Aorta (tissue), 5 donors: ENCODE measurements around the gene PLXND1. TPM values are rescaled to one million over a fixed set of nuclear protein-coding genes. Genes with fewer than 3 reads are reported as not detected.

Experiments used
- ATAC-seq: fragments of 200-7000 bp; cut with Tn5 transposase; one replicate; pipeline ENCODE4 v1.9.1; 2022; ENCODE audit warnings: moderate library complexity; ENCODE audit not compliant: low FRiP score
- DNase-seq, 2 donors: peaks; one replicate each; pipeline ENCODE4 v3.0.0-alpha.2; 2020
- H3K27ac ChIP-seq, 2 donors: one replicate each; pipeline ENCODE4 v1.5.1; 2013; ENCODE audit warnings: low read length in 2 of 2, mild to moderate bottlenecking in 2 of 2, moderate library complexity in 2 of 2, control low read depth in 1 of 2, inconsistent platforms in 1 of 2, low read depth in 1 of 2
- H3K27me3 ChIP-seq, 2 donors: one replicate each; pipeline ENCODE4 v1.6.1; 2013; ENCODE audit warnings: control low read depth in 1 of 2, low read length in 1 of 2, mild to moderate bottlenecking in 1 of 2, moderate library complexity in 1 of 2; ENCODE audit not compliant: insufficient read depth in 2 of 2, control insufficient read depth in 1 of 2
- H3K36me3 ChIP-seq, 2 donors: one replicate each; pipeline ENCODE4 v1.6.1; 2013; ENCODE audit warnings: control low read depth in 1 of 2, low read length in 1 of 2, mild to moderate bottlenecking in 1 of 2; ENCODE audit not compliant: insufficient read depth in 2 of 2, control insufficient read depth in 1 of 2
- H3K4me1 ChIP-seq, 2 donors: one replicate each; pipeline ENCODE4 v1.6.1; 2013; ENCODE audit warnings: low read length in 2 of 2, control low read depth in 1 of 2, mild to moderate bottlenecking in 1 of 2, moderate library complexity in 1 of 2; ENCODE audit not compliant: insufficient read depth in 2 of 2, control insufficient read depth in 1 of 2
- H3K4me3 ChIP-seq, 2 donors: one replicate each; pipeline ENCODE4 v1.5.1; 2013; ENCODE audit warnings: low read length in 2 of 2, control low read depth in 1 of 2, mild to moderate bottlenecking in 1 of 2
- H3K9me3 ChIP-seq: one replicate; pipeline ENCODE4 v1.6.1; 2013; ENCODE audit warnings: mild to moderate bottlenecking, low read length; ENCODE audit not compliant: control insufficient read depth
- WGBS, 2 donors: extraction: QIAGEN DNeasy Blood & Tissue Kit; methylation state at CpG; one replicate each; pipeline ENCODE4 v1.1.7; 2013; 5-methylcytosine and 5-hydroxymethylcytosine counted together
- intact Hi-C, 2 donors: fragments of 100-400 bp; cut with DNase I; formaldehyde crosslinking; loops; one replicate each; pipeline versions ENCODE4 v1.14.2 to v1.15.0; 2022
- polyA plus RNA-seq, 2 donors: library from polyadenylated mRNA; stranded (reverse); fragments of 200-250 nt; gene quantifications; one replicate each; pipeline ENCODE4 v1.2.3, GENCODE V29; 2013
- total RNA-seq, 2 donors: library from RNA; stranded (reverse); fragmentation: NEBNext Ultra II Directional; extraction: Animal tissue kit (Norgen Biotek cat#: 25700); gene quantifications; one replicate each; pipeline ENCODE4 v1.2.1, GENCODE V29; 2021
- donor health status: healthy with polysubstance abuse.
- donor health status: Bipolar disorder and iron deficiency.
- donor health status: DM: no; HTN: no; CAD: no.
- donor health status: DM: no; HTN: no; CAD: no.
- donor health status: DM: yes; HTN: yes; CAD: no.

The PLXND1 gene
- total and polyA plus RNA-seq, 4 donors: 55.5 to 358 (median 163) TPM

DNA sequence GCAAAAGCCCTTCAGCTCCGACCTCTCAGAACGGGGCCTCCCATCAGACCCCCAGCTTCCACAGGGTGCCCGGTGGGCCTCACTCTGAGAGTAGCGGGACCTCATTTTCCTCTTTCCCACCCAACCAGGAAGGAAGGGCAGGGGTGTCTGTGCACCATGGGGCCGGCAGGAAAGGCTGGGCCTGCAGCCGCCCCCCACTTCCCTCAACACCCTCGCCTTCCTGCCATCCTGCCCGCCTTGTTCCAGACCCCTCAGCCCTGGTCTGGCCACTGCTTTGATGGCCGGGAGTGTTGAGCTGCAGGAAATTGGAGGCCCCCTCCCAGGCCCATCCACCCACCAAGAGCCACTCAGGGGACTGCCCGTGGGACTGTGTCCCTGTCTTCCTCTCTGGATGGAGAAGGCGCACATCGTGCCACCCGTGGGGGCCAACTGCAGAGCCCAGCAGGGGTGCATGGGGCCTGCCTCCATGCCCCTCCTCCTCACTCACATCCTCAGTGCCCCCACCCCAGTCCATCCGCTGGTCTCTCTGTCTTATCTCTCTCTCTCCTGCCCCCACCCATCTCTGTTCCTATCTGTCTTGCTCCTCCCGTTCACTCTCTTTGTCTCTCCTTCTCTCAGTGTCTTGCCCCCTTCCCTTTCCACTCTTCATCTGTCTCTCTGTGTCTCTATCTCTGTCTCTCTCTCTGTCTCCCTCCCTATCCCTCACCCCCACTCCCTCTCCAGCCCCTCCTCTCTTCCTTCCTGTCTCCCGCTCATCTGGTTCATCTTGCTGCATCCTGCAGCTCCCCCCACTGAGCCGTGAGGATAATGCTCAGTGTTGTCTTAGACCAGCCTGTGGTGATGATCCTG lies 1.8 kb upstream of the PLXND1 start:
- Histone ChIP-seq H3K36me3 (no peaks in the 10 kb centered on the region), H3K27me3 (no peaks in the 10 kb centered on the region), H3K4me1 (no peaks in the 10 kb centered on the region), H3K9me3 (no peaks in the 10 kb centered on the region), H3K27ac (peak overlapping the region in 1 of 2 donors; percentile 6), H3K4me3 (no peak overlapping the region)
- ATAC-seq (no peak), DNase-seq (no peak)
- WGBS, 2 donors: 86 to 89% methylated on average over 17 of the region's 17 CpGs
- intact Hi-C loops: loop anchor here in 1 of 2 donors (5.0 kb wide), 2 partner anchors 116 to 166 kb away; partner anchors contain the start of gene IFT122

DNA sequence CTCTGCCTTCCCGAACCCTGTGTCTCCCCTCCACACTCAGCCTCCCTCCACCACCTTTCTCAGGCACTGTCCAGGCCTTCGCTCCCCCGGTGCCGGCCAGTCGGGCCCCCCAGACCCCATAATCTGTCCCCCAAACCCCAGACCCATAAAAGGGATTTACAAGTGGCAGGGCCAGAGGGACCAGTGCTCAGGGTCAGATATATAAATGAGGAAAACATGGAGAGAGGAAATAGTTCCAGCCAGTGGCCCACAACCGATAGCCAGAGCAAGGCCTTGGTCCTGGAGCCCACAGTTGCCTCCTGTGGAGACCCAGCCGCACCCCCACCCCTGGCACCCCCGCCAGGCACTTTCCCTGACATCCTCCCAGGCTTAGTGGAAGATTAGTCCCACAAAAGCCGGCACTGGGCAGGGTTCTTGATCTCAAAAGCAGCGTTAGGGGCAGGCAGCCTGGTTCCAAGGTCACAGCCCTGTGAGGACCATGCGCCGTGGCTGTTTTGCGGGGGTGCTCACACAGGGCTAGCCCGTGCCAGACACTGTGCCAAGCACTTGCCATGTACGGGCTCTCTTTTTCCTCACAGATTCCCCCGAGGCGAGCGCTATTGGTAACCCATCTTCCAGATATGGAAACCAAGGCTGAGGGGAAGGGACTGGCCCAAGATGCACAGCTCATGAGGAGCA lies 1.1 kb upstream of the PLXND1 start:
- Histone ChIP-seq H3K4me1 (no peaks in the 10 kb centered on the region), H3K36me3 (no peaks in the 10 kb centered on the region), H3K4me3 (peak overlapping the region in 1 of 2 donors; percentile 31), H3K27ac (peak overlapping the region in 1 of 2 donors; percentile 95), H3K9me3 (no peaks in the 10 kb centered on the region), H3K27me3 (no peaks in the 10 kb centered on the region)
- ATAC-seq (no peak), DNase-seq (no peak)
- 44 to 52% methylated on average over 18 of the region's 18 CpGs for WGBS, 2 donors
- intact Hi-C loops: loop anchor here in 1 of 2 donors (2.0 to 5.0 kb wide), 3 partner anchors 19 to 165 kb away; partner anchors contain the start of gene IFT122

- intact Hi-C loops: loop anchor here in 1 of 2 donors (2.0 to 5.0 kb wide), 3 partner anchors 21 to 164 kb away; partner anchors contain the start of gene IFT122
- Histone ChIP-seq H3K4me1 (no peaks in the 10 kb centered on the region), H3K27ac (peak overlapping the region in 1 of 2 donors; percentile 12), H3K4me3 (peak overlapping the region; percentile 29 to 59), H3K27me3 (no peaks in the 10 kb centered on the region), H3K36me3 (no peaks in the 10 kb centered on the region), H3K9me3 (no peaks in the 10 kb centered on the region)
- WGBS, 2 donors: 0% methylated on average over 83 to 98 of the region's 98 CpGs
- ATAC-seq (no peak), DNase-seq (peak in 1 of 2 donors; percentile 89)
These were observed 397 bp downstream of the PLXND1 start for GRCh38 chr3:129605922-129606635.

DNA sequence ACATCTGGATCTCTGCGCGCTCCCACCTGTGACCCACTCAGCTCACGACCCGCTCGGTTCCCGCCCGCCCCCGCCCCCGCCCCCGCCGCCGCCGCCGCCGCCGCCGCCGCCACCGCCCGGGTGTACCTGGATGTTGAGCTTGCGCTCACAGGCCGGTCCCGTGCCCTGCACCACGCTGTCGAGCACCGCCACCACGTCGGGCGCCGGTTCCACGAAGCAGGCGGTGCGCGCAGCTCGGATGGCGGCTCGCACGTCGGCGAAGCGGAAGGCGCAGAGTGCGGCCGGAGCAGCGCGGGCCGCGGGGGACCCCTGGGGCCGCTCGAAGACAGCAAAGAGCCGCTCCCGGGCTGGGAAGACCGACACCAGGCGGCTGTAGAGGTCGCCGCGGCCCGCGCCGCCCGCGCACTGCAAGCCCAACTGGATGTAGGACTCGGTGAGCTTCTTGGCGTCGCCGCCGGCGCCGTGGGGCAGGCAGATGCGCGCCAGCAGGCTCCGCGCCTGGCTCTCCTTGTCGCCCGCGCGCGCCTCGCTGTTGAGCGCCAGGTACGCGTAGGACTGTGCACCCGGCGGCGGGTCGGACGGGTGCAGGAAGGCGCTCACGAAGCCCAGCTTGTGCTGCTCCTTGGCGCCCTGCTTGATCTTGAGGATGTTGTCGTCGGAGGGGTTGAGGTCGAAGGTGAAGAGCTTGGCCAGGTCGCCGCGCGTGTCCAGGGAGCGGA lies 1.1 kb downstream of the PLXND1 start:
- intact Hi-C loops: loop anchor here in 1 of 2 donors (5.0 kb wide), 2 partner anchors 113 to 163 kb away; partner anchors contain the start of gene IFT122

GRCh38 chr3:129604767-129605166 lies 1.7 kb downstream of the PLXND1 start:
- no peak for ATAC-seq

More for the DNA sequence above, 1.1 kb downstream of the PLXND1 start:
- peak in 1 of 2 donors; percentile 87 for DNase-seq
- ATAC-seq: peak; percentile 6
- WGBS, 2 donors: 1% methylated on average over 70 to 98 of the region's 98 CpGs
- H3K36me3 ChIP-seq: no peaks in the 10 kb centered on the region
- peak overlapping the region in 1 of 2 donors; percentile 12 for H3K27ac ChIP-seq
- H3K9me3 ChIP-seq: no peaks in the 10 kb centered on the region
- no peaks in the 10 kb centered on the region for H3K4me1 ChIP-seq
- peak overlapping the region; percentile 29 to 59 for H3K4me3 ChIP-seq
- H3K27me3 ChIP-seq: no peaks in the 10 kb centered on the region

DNA sequence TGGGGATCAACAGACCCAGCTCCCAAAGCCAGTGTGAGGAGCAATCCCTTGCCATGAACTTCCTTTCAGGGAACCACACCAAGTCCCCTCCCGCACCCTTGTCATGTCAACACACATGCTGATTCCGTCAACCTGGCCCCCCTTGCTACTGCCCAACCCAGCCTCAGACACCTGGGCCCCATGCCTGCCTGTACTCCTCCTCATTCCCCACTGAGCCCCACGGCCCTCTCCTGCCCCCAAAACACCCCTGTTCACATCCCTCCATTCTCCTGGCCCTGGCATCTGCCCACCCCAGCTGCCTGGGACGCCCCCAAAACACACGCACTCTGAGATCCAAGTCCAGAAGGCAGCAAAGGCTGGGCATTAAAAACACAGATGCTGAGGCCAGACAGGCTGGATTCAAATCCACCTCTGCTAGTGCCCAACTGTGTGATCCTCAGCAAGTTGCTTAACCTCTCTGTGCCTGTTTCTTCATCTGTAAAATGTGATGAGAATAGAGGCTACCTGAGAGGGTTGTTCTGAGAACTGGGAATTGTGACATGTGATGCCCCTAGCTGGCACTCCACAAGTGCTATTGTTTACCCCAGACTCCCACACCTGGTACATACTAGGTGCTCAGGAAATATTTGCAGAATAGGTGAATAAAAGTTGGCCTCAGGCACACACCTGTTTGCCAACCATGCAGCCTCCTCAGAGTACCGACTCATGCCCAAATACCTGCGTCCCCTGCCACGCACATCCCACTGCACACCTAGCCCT lies 2.3 kb downstream of the PLXND1 start:
- intact Hi-C loops: loop anchor here in 1 of 2 donors (5.0 kb wide), 2 partner anchors 42 to 112 kb away; no protein-coding TSS in a partner anchor

More at GRCh38 chr3:129604767-129605166, 1.7 kb downstream of the PLXND1 start:
- Histone ChIP-seq H3K36me3 (no peaks in the 10 kb centered on the region), H3K4me3 (peak overlapping the region; percentile 6 to 59), H3K27me3 (no peaks in the 10 kb centered on the region), H3K4me1 (no peaks in the 10 kb centered on the region), H3K9me3 (no peaks in the 10 kb centered on the region), H3K27ac (no peak overlapping the region)
- 11% methylated on average over 12 of the region's 12 CpGs for WGBS, 2 donors
- intact Hi-C loops: loop anchor here (5.0 kb wide), 3 partner anchors 42 to 162 kb away; partner anchors contain the start of gene IFT122 (in 1 of the 2)
- no peak for DNase-seq

GRCh38 chr3:129603561-129603942 lies 2.9 kb downstream of the PLXND1 start:
- H3K4me3 ChIP-seq: no peak overlapping the region
- H3K27me3 ChIP-seq: no peaks in the 10 kb centered on the region
- no peaks in the 10 kb centered on the region for H3K36me3 ChIP-seq
- no peak for DNase-seq
- ATAC-seq: no peak
- H3K27ac ChIP-seq: peak overlapping the region in 1 of 2 donors; percentile 45
- H3K4me1 ChIP-seq: no peaks in the 10 kb centered on the region
- WGBS, 2 donors: 42% methylated on average over 7 of the region's 7 CpGs
- no peaks in the 10 kb centered on the region for H3K9me3 ChIP-seq
- intact Hi-C loops: loop anchor here in 1 of 2 donors (5.0 kb wide), 2 partner anchors 41 to 111 kb away; no protein-coding TSS in a partner anchor

More for the DNA sequence above, 2.3 kb downstream of the PLXND1 start:
- H3K27me3 ChIP-seq: no peaks in the 10 kb centered on the region
- DNase-seq (no peak), ATAC-seq (no peak)
- H3K27ac ChIP-seq: peak overlapping the region in 1 of 2 donors; percentile 45
- 38 to 49% methylated on average over 8 of the region's 8 CpGs for WGBS, 2 donors
- H3K4me3 ChIP-seq: no peak overlapping the region
- H3K9me3 ChIP-seq: no peaks in the 10 kb centered on the region
- no peaks in the 10 kb centered on the region for H3K4me1 ChIP-seq
- H3K36me3 ChIP-seq: no peaks in the 10 kb centered on the region
